ENCODE data around the gene OR8J3.
"Not testable (repeated sequence)": the region's sequence is repeated elsewhere in the genome, so short reads cannot be mapped to it uniquely, and the experiment has no call there.

Gene OR8J3

GRCh38 chr11:56140151-56140661 is at the start of gene OR8J3:
Gene OR8J3, minus strand, starts transcription at chr11:56140201. Its CDS starts 2,483 bp downstream, at chr11:56137718.
- DNase-seq (ENCODE audit: low read depth in 2 of 2): no peak

- no peak for DNase-seq (ENCODE audit: low read depth in 2 of 2)
These were observed 48.6 kb upstream of the OR8J3 start for GRCh38 chr11:56188602-56189001.

- DNase-seq (ENCODE audit: low read depth in 2 of 2): no peak
These were observed 43.5 kb upstream of the OR8J3 start for GRCh38 chr11:56183459-56183858.

- DNase-seq (ENCODE audit: low read depth in 2 of 2): no peak
These were observed 36.3 kb upstream of the OR8J3 start, which contains the start of gene OR5J2 for GRCh38 chr11:56176318-56176717. Gene OR5J2, plus strand, starts transcription at chr11:56176618. Its CDS starts 0 bp downstream, at chr11:56176618.

GRCh38 chr11:56172256-56172830 is 32.3 kb upstream of the OR8J3 start:
- DNase-seq (ENCODE audit: low read depth in 2 of 2): no peak

GRCh38 chr11:56163804-56164203 is 23.8 kb upstream of the OR8J3 start:
- DNase-seq (ENCODE audit: low read depth in 2 of 2): no peak

GRCh38 chr11:56160217-56160616 is 20.2 kb upstream of the OR8J3 start, which contains the start of gene OR8K5:
Gene OR8K5, minus strand, starts transcription at chr11:56160317. Its CDS starts 0 bp downstream, at chr11:56160317.
- DNase-seq (ENCODE audit: low read depth in 2 of 2): no peak

- DNase-seq (ENCODE audit: low read depth in 2 of 2): no peak
These were observed 12.3 kb upstream of the OR8J3 start for GRCh38 chr11:56152333-56152732.

GRCh38 chr11:56151376-56151775 is 11.4 kb upstream of the OR8J3 start:
- no peak for DNase-seq (ENCODE audit: low read depth in 2 of 2)

GRCh38 chr11:56143681-56144080 is 3.7 kb upstream of the OR8J3 start:
- not testable (repeated sequence) for DNase-seq (ENCODE audit: low read depth in 2 of 2)

- DNase-seq (ENCODE audit: low read depth in 2 of 2): no peak
These were observed 17.9 kb downstream of the OR8J3 start, which contains the start of gene OR8H3 for GRCh38 chr11:56122073-56122472. Gene OR8H3, plus strand, starts transcription at chr11:56122373. Its CDS starts 0 bp downstream, at chr11:56122373.

GRCh38 chr11:56103210-56103737 is 36.7 kb downstream of the OR8J3 start, which contains the start of gene OR8H2:
Gene OR8H2, plus strand, starts transcription at chr11:56103687. Its CDS starts 1,356 bp downstream, at chr11:56105043.
- DNase-seq (ENCODE audit: low read depth in 2 of 2): no peak

- DNase-seq (ENCODE audit: low read depth in 2 of 2): no peak
These were observed 47.0 kb downstream of the OR8J3 start, which contains the start of gene OR8I2 for GRCh38 chr11:56093008-56093407. Gene OR8I2, plus strand, starts transcription at chr11:56093308. Its CDS starts 0 bp downstream, at chr11:56093308.

GRCh38 chr11:56089697-56090096 is 50.3 kb downstream of the OR8J3 start:
- DNase-seq (ENCODE audit: low read depth in 2 of 2): no peak

All from stimulated activated CD8-positive, alpha-beta memory T cell treated with anti-CD3 and anti-CD28 coated beads, Interleukin-7, amount 100 ng/mL, for 1 hour (primary cell).